22Rv1 (cell line): ENCODE data around the gene EGF.

Experiments
- H3K27ac ChIP-seq: fragments of 450-650 bp; 2 replicates; pipeline ENCODE4 v1.5.1; 2017
- ZFX ChIP-seq: fragments of 450-650 bp; IDR thresholded peaks from 2 replicates; pipeline ENCODE4 v1.6.1; 2017; ENCODE audit warnings: antibody characterized with exemption, borderline replicate concordance
- TF ChIP-seq, protein P1 (sequence below): fragments of 450-650 bp; IDR thresholded peaks from 2 replicates; pipeline ENCODE4 v1.5.1; 2017; ENCODE audit warnings: mild to moderate bottlenecking

Gene EGF

DNA sequence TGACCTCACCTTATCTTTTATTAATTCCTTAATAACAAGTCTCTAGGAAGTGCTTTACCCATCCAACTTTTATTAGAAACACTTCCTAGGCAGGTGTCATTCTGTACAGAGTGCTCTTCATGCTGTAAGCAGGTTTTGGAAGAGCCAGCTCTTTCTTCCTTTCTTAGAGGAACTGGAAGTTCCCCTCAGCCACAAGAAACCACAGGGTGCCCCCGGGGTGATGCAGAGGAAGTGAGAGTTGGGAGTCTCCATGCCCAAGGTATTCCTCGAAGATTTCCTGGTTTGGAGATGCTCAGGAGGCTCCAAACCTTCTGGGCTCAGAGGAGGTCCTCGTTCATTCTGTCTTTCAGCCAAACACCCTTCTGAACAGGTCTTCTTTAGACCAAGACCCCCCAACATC lies 83.8 kb downstream of the EGF start:
- no peak overlapping the region for H3K27ac ChIP-seq
- TF ChIP-seq ZFX = no peak
- TF ChIP-seq, protein P1, sequence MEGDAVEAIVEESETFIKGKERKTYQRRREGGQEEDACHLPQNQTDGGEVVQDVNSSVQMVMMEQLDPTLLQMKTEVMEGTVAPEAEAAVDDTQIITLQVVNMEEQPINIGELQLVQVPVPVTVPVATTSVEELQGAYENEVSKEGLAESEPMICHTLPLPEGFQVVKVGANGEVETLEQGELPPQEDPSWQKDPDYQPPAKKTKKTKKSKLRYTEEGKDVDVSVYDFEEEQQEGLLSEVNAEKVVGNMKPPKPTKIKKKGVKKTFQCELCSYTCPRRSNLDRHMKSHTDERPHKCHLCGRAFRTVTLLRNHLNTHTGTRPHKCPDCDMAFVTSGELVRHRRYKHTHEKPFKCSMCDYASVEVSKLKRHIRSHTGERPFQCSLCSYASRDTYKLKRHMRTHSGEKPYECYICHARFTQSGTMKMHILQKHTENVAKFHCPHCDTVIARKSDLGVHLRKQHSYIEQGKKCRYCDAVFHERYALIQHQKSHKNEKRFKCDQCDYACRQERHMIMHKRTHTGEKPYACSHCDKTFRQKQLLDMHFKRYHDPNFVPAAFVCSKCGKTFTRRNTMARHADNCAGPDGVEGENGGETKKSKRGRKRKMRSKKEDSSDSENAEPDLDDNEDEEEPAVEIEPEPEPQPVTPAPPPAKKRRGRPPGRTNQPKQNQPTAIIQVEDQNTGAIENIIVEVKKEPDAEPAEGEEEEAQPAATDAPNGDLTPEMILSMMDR = no peak

DNA sequence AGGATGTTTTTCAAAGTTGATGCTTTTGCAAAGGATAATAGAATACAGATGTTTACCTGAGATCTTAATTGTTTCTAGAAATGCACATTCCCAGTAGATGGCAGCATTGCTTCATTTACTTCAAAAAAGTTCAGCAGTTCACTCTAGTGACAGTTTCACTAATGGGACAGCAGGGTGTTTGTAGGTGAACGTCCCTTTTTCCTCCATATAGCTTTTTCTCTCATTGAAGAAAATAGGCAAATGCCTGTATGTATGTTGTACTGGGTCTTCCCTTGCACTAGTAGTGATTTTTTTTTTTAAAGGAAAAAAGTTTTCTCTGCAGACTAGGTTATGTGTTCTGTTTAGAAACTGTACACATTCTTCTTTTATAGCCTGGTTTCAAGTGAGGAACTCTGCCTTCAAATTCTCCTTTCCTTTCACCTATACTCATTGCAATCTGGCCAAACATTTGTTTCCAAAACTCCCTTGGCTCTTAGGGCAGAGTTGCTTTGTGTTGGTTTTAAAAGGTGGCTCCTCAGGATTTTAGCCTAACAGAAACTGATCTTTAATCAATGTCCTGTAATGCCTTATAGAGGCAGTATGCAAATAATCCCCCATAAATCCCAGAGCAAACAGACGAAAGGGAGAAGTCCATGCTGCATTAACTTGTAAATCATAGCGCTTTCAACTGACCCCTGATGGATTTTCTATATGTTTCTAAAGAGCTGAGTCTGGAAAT lies 86.3 kb downstream of the EGF start:
- TF ChIP-seq, protein P1 = peak; percentile 82
- no peak for TF ChIP-seq ZFX
- no peak overlapping the region for H3K27ac ChIP-seq

DNA sequence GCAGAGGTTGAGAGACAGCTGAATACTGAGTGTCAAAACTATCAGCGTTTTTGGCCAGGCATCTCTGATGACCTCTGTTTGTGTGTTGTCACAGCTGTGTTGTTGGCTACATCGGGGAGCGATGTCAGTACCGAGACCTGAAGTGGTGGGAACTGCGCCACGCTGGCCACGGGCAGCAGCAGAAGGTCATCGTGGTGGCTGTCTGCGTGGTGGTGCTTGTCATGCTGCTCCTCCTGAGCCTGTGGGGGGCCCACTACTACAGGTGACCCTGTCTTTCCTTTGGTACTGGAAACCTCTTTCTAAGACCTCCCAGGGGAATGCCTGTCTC lies 86.9 kb downstream of the EGF start:
- no peak overlapping the region for H3K27ac ChIP-seq
- no peak for TF ChIP-seq ZFX
- TF ChIP-seq, protein P1 = no peak

DNA sequence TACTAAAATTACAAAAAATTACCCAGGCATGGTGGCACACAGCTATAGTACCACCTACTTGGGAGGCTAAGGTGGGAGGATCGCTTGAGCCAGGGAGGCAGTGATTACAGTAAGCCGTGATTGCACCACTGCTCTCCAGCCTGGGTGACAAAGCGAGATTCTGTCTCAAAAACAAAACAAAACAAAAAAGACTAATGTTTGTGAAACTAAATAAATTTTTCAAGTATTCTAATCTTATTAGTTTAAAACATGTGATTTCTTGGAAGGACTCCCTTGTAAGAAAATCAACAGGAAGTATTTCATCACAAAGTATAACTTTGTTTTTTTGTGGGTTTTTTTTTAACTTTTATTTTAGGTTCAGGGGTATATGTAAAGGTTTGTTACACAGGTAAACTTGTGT lies 89.6 kb downstream of the EGF start:
- no peak overlapping the region for H3K27ac ChIP-seq
- no peak for TF ChIP-seq ZFX
- TF ChIP-seq, protein P1 = no peak

DNA sequence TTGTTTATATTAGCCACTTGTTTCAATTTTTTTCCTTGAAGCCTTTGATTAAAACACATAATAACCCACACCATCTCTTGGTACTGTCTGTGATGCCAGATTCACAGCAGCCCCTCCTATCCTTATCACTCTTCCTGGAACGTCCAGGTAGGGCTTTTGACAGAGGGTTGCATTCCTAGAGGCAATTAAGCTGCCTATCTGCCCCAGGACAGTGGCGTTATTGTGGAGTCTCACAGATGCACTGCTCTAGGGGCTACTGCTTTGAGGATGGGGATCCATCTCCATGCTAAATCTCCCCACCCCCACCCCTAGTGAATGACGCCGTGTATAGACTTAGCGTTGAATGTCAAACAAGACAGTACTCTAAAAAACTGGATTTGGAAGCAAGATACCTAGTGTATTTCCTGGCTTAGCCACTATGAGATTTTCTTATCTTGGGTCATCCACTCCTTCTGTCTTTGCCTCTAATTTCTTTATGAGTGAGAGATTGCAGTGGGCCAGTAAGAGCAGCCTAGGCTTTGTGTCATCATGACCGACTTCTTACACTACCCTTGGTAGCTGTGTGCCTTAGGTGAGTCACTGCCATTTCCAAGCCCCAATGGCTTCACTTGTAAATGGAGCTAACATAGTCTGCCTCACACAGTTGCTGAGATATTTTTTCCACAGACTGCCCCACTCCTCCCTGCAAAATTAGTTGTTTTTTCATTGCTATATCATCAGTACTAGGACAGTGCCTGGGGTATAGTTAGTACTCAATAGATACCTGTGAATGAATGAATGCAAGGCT lies 90.9 kb downstream of the EGF start:
- no peak overlapping the region for H3K27ac ChIP-seq

DNA sequence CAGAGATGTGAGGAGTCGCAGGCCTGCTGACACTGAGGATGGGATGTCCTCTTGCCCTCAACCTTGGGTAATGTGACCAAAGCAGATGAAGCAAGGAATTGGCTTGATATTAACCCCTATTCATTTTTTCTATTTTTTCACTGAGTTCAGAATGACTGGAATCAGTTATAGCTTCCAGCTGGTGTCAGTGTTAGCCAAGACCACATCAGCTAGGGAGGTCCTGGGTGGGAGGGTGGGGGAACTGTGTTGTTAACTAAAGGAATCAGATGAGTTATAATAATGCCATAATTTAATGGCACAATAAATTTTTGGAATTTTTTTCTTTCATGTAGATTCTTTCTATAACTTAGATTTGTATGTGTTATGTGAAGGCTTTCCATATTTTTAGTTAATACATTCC lies 91.9 kb downstream of the EGF start:
- TF ChIP-seq, protein P1 = no peak
- TF ChIP-seq ZFX = no peak
- no peak overlapping the region for H3K27ac ChIP-seq

More for the DNA sequence above, 90.9 kb downstream of the EGF start:
- TF ChIP-seq, protein P1 = no peak
- no peak for TF ChIP-seq ZFX

DNA sequence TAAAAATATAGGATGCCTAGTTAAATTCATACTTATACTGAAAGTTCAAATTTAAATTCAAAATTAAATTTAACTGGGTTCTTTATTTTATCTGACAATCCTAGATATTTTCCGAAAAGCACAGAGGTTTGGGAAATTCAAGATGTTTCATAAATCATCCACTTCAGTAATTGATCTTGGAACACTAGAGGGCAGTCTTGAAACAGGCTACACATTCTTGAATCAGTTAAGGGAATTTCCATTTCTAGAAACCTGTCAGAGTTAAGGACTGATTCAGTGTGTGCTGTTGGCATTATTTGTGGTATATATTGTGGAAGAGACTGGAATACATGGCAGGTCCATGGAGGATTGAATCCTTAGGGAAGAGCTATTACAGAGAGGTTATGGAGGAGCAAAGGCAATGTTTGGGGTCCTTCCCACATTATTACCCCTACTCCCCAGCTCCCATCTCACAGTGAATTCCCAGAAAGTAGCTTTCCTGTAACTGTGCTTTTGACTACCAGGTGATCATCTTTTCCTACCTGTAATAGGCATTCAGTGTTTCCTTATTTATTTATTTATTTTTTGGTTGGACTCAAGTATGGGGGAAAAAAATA lies 92.9 kb downstream of the EGF start:
- no peak overlapping the region for H3K27ac ChIP-seq
- TF ChIP-seq, protein P1 = peak; percentile 90
- no peak for TF ChIP-seq ZFX
